ENCODE results near the gene EVA1C.

Gene EVA1C

GRCh38 chr21:32475162-32475812 is 62.8 kb downstream of the EVA1C start:
- no peak overlapping the region for H3K4me3 ChIP-seq (ENCODE audit: insufficient read length, low read depth)
- TF ChIP-seq YY1 (IDR thresholded peaks at IDR 0.05; ENCODE audit: insufficient read depth, insufficient read length): no peak
- TF ChIP-seq SUZ12 (IDR thresholded peaks at IDR 0.05; ENCODE audit: extremely low read depth, insufficient read depth, insufficient read length): no peak
- no peaks in the 10 kb centered on the region for H3K36me3 ChIP-seq (ENCODE audit: insufficient read depth, insufficient read length, low read length)
- no peak for DNase-seq (ENCODE audit: low read depth, low spot score)
- no peak overlapping the region for H3K9ac ChIP-seq (ENCODE audit: insufficient read length, low read depth)
- H3K27me3 ChIP-seq (ENCODE audit: insufficient read depth, insufficient read length): no peaks in the 10 kb centered on the region
- H3K9me3 ChIP-seq (ENCODE audit: insufficient read depth, low read length): no peaks in the 10 kb centered on the region
- peaks cover 3% of the 10 kb centered on the region for H3K4me1 ChIP-seq (ENCODE audit: insufficient read depth, insufficient read length)

GRCh38 chr21:32476661-32477423 is 64.3 kb downstream of the EVA1C start:
- H3K4me3 ChIP-seq (ENCODE audit: insufficient read length, low read depth): no peak overlapping the region
- H3K4me1 ChIP-seq (ENCODE audit: insufficient read depth, insufficient read length): peaks cover 3% of the 10 kb centered on the region
- H3K36me3 ChIP-seq (ENCODE audit: insufficient read depth, insufficient read length, low read length): no peaks in the 10 kb centered on the region
- TF ChIP-seq SUZ12 (IDR thresholded peaks at IDR 0.05; ENCODE audit: extremely low read depth, insufficient read depth, insufficient read length): no peak
- TF ChIP-seq YY1 (IDR thresholded peaks at IDR 0.05; ENCODE audit: insufficient read depth, insufficient read length): no peak
- no peak for TF ChIP-seq ZNF274 (IDR thresholded peaks at IDR 0.05; ENCODE audit: low read depth, low read length)
- no peak for DNase-seq (ENCODE audit: low read depth, low spot score)
- no peaks in the 10 kb centered on the region for H3K27me3 ChIP-seq (ENCODE audit: insufficient read depth, insufficient read length)
- H3K9ac ChIP-seq (ENCODE audit: insufficient read length, low read depth): no peak overlapping the region
- no peaks in the 10 kb centered on the region for H3K9me3 ChIP-seq (ENCODE audit: insufficient read depth, low read length)

GRCh38 chr21:32477424-32477745 is 64.9 kb downstream of the EVA1C start:
- no peaks in the 10 kb centered on the region for H3K36me3 ChIP-seq (ENCODE audit: insufficient read depth, insufficient read length, low read length)
- no peaks in the 10 kb centered on the region for H3K27me3 ChIP-seq (ENCODE audit: insufficient read depth, insufficient read length)
- no peaks in the 10 kb centered on the region for H3K9me3 ChIP-seq (ENCODE audit: insufficient read depth, low read length)
- H3K4me3 ChIP-seq (ENCODE audit: insufficient read length, low read depth): no peak overlapping the region
- no peak overlapping the region for H3K9ac ChIP-seq (ENCODE audit: insufficient read length, low read depth)
- no peak for DNase-seq (ENCODE audit: low read depth, low spot score)
- peaks cover 3% of the 10 kb centered on the region for H3K4me1 ChIP-seq (ENCODE audit: insufficient read depth, insufficient read length)
- TF ChIP-seq ZNF274 (IDR thresholded peaks at IDR 0.05; ENCODE audit: low read depth, low read length): no peak
- TF ChIP-seq YY1 (IDR thresholded peaks at IDR 0.05; ENCODE audit: insufficient read depth, insufficient read length): no peak
- TF ChIP-seq SUZ12 (IDR thresholded peaks at IDR 0.05; ENCODE audit: extremely low read depth, insufficient read depth, insufficient read length): no peak

- Histone ChIP-seq H3K9ac (ENCODE audit: insufficient read length, low read depth) (no peak overlapping the region), H3K27me3 (ENCODE audit: insufficient read depth, insufficient read length) (no peaks in the 10 kb centered on the region), H3K4me1 (ENCODE audit: insufficient read depth, insufficient read length) (no peaks in the 10 kb centered on the region), H3K9me3 (ENCODE audit: insufficient read depth, low read length) (no peaks in the 10 kb centered on the region), H3K36me3 (ENCODE audit: insufficient read depth, insufficient read length, low read length) (no peaks in the 10 kb centered on the region), H3K4me3 (ENCODE audit: insufficient read length, low read depth) (no peak overlapping the region)
- DNase-seq (ENCODE audit: low read depth, low spot score): no peak
- no peak for TF ChIP-seq YY1 (IDR thresholded peaks at IDR 0.05; ENCODE audit: insufficient read depth, insufficient read length)
- TF ChIP-seq ZNF274 (IDR thresholded peaks at IDR 0.05; ENCODE audit: low read depth, low read length): no peak
- no peak for TF ChIP-seq SUZ12 (IDR thresholded peaks at IDR 0.05; ENCODE audit: extremely low read depth, insufficient read depth, insufficient read length)
Measured at GRCh38 chr21:32481875-32482408, 69.4 kb downstream of the EVA1C start.

- no peak for DNase-seq (ENCODE audit: low read depth, low spot score)
- Histone ChIP-seq H3K9ac (ENCODE audit: insufficient read length, low read depth) (no peak overlapping the region), H3K9me3 (ENCODE audit: insufficient read depth, low read length) (no peaks in the 10 kb centered on the region), H3K27me3 (ENCODE audit: insufficient read depth, insufficient read length) (no peaks in the 10 kb centered on the region), H3K36me3 (ENCODE audit: insufficient read depth, insufficient read length, low read length) (no peaks in the 10 kb centered on the region), H3K4me3 (ENCODE audit: insufficient read length, low read depth) (no peak overlapping the region), H3K4me1 (ENCODE audit: insufficient read depth, insufficient read length) (no peaks in the 10 kb centered on the region)
- TF ChIP-seq SUZ12 (IDR thresholded peaks at IDR 0.05; ENCODE audit: extremely low read depth, insufficient read depth, insufficient read length): no peak
- TF ChIP-seq YY1 (IDR thresholded peaks at IDR 0.05; ENCODE audit: insufficient read depth, insufficient read length): no peak
- no peak for TF ChIP-seq ZNF274 (IDR thresholded peaks at IDR 0.05; ENCODE audit: low read depth, low read length)
Measured at GRCh38 chr21:32482565-32483292, 70.2 kb downstream of the EVA1C start.

- TF ChIP-seq YY1 (IDR thresholded peaks at IDR 0.05; ENCODE audit: insufficient read depth, insufficient read length): no peak
- TF ChIP-seq ZNF274 (IDR thresholded peaks at IDR 0.05; ENCODE audit: low read depth, low read length): no peak
- TF ChIP-seq SUZ12 (IDR thresholded peaks at IDR 0.05; ENCODE audit: extremely low read depth, insufficient read depth, insufficient read length): no peak
- H3K4me1 ChIP-seq (ENCODE audit: insufficient read depth, insufficient read length): no peaks in the 10 kb centered on the region
- no peak for DNase-seq (ENCODE audit: low read depth, low spot score)
- H3K4me3 ChIP-seq (ENCODE audit: insufficient read length, low read depth): no peak overlapping the region
- H3K27me3 ChIP-seq (ENCODE audit: insufficient read depth, insufficient read length): no peaks in the 10 kb centered on the region
- H3K36me3 ChIP-seq (ENCODE audit: insufficient read depth, insufficient read length, low read length): no peaks in the 10 kb centered on the region
- no peaks in the 10 kb centered on the region for H3K9me3 ChIP-seq (ENCODE audit: insufficient read depth, low read length)
- no peak overlapping the region for H3K9ac ChIP-seq (ENCODE audit: insufficient read length, low read depth)
Measured at GRCh38 chr21:32483293-32483595, 70.7 kb downstream of the EVA1C start.
